Measurements from ENCODE around the gene ANKRD37. TPM values are rescaled to one million over a fixed set of nuclear protein-coding genes. Genes with fewer than 3 reads are reported as not detected.

The ANKRD37 gene
- total RNA-seq, 1 donor from 2014 or later: 6.1 TPM

- Mint-ChIP-seq H3K4me1 (ENCODE audit: low read depth, unreplicated experiment) (peaks cover 27% of the 10 kb centered on the region), H3K4me3 (ENCODE audit: unreplicated experiment) (no peak overlapping the region), H3K9me3 (ENCODE audit: unreplicated experiment) (peaks cover 2% of the 10 kb centered on the region), H3K27me3 (ENCODE audit: low read depth, unreplicated experiment) (no peaks in the 10 kb centered on the region), H3K27ac (ENCODE audit: unreplicated experiment) (no peak overlapping the region), H3K36me3 (ENCODE audit: low read depth, unreplicated experiment) (peaks cover 12% of the 10 kb centered on the region)
- Histone ChIP-seq H3K27me3 (ENCODE audit: insufficient read depth, low read length) (no peaks in the 10 kb centered on the region), H3K4me2 (ENCODE audit: low read length) (no peak overlapping the region), H3K9me3 (ENCODE audit: insufficient read depth, low read depth, low read length) (no peaks in the 10 kb centered on the region), H3K36me3 (ENCODE audit: insufficient read depth, low read length) (no peaks in the 10 kb centered on the region), H2AFZ (ENCODE audit: low read depth, low read length) (no peak overlapping the region), H3K4me1 (ENCODE audit: insufficient read depth, low read length) (peaks cover 32% of the 10 kb centered on the region), H3K4me3 (ENCODE audit: insufficient read depth, low read depth, low read length) (no peak overlapping the region), H4K20me1 (ENCODE audit: insufficient read depth, low read length) (no peaks in the 10 kb centered on the region), H3K79me2 (ENCODE audit: insufficient read depth, low read length) (no peaks in the 10 kb centered on the region), H3K9ac (ENCODE audit: low read length) (no peak overlapping the region), H3K27ac (ENCODE audit: low read depth, low read length) (peak overlapping the region; percentile 94)
- no peak for FAIRE-seq
- DNase-seq (ENCODE audit: low read depth): no peak
- no peak for TF ChIP-seq EZH2 (IDR thresholded peaks at IDR 0.05; ENCODE audit: insufficient read depth, low read length)
- no peak for TF ChIP-seq CTCF (IDR thresholded peaks at IDR 0.05; ENCODE audit: insufficient read depth, low read depth, low read length)
Observed at GRCh38 chr4:185357211-185357610, 39.4 kb upstream of the ANKRD37 start.

- no peak overlapping the region for H3K9ac ChIP-seq (ENCODE audit: low read length)
- no peak overlapping the region for H3K4me3 ChIP-seq (ENCODE audit: insufficient read depth, low read depth, low read length)
- Mint-ChIP-seq H3K4me3 (ENCODE audit: unreplicated experiment) (no peak overlapping the region), H3K27me3 (ENCODE audit: low read depth, unreplicated experiment) (no peaks in the 10 kb centered on the region), H3K36me3 (ENCODE audit: low read depth, unreplicated experiment) (peaks cover 7% of the 10 kb centered on the region), H3K4me1 (ENCODE audit: low read depth, unreplicated experiment) (peaks cover 27% of the 10 kb centered on the region), H3K27ac (ENCODE audit: unreplicated experiment) (peak overlapping the region; percentile 95), H3K9me3 (ENCODE audit: unreplicated experiment) (peaks cover 2% of the 10 kb centered on the region)
- FAIRE-seq (peak; percentile 32), DNase-seq (ENCODE audit: low read depth) (no peak)
- no peaks in the 10 kb centered on the region for H4K20me1 ChIP-seq (ENCODE audit: insufficient read depth, low read length)
- H3K27ac ChIP-seq (ENCODE audit: low read depth, low read length): peak overlapping the region; percentile 94
- no peaks in the 10 kb centered on the region for H3K9me3 ChIP-seq (ENCODE audit: insufficient read depth, low read depth, low read length)
- H3K4me1 ChIP-seq (ENCODE audit: insufficient read depth, low read length): peaks cover 36% of the 10 kb centered on the region
- H2AFZ ChIP-seq (ENCODE audit: low read depth, low read length): no peak overlapping the region
- H3K27me3 ChIP-seq (ENCODE audit: insufficient read depth, low read length): no peaks in the 10 kb centered on the region
- no peaks in the 10 kb centered on the region for H3K79me2 ChIP-seq (ENCODE audit: insufficient read depth, low read length)
- H3K36me3 ChIP-seq (ENCODE audit: insufficient read depth, low read length): peaks cover under 1% of the 10 kb centered on the region
- H3K4me2 ChIP-seq (ENCODE audit: low read length): no peak overlapping the region
- TF ChIP-seq CTCF (IDR thresholded peaks at IDR 0.05; ENCODE audit: insufficient read depth, low read depth, low read length) (no peak), EZH2 (IDR thresholded peaks at IDR 0.05; ENCODE audit: insufficient read depth, low read length) (no peak)
Observed at GRCh38 chr4:185357733-185358440, 38.8 kb upstream of the ANKRD37 start.

GRCh38 chr4:185358514-185358913 lies 38.1 kb upstream of the ANKRD37 start:
- peak overlapping the region; percentile 94 for H3K27ac ChIP-seq (ENCODE audit: low read depth, low read length)
- H3K9me3 ChIP-seq (ENCODE audit: insufficient read depth, low read depth, low read length): no peaks in the 10 kb centered on the region
- no peak overlapping the region for H3K4me3 ChIP-seq (ENCODE audit: insufficient read depth, low read depth, low read length)
- Mint-ChIP-seq H3K36me3 (ENCODE audit: low read depth, unreplicated experiment) (peaks cover 7% of the 10 kb centered on the region), H3K27ac (ENCODE audit: unreplicated experiment) (peak overlapping the region; percentile 95), H3K9me3 (ENCODE audit: unreplicated experiment) (peaks cover 2% of the 10 kb centered on the region), H3K4me3 (ENCODE audit: unreplicated experiment) (no peak overlapping the region), H3K27me3 (ENCODE audit: low read depth, unreplicated experiment) (no peaks in the 10 kb centered on the region), H3K4me1 (ENCODE audit: low read depth, unreplicated experiment) (peaks cover 27% of the 10 kb centered on the region)
- H3K27me3 ChIP-seq (ENCODE audit: insufficient read depth, low read length): no peaks in the 10 kb centered on the region
- H3K4me2 ChIP-seq (ENCODE audit: low read length): peak overlapping the region; percentile 20
- TF ChIP-seq CTCF (IDR thresholded peaks at IDR 0.05; ENCODE audit: insufficient read depth, low read depth, low read length) (no peak), EZH2 (IDR thresholded peaks at IDR 0.05; ENCODE audit: insufficient read depth, low read length) (no peak)
- H3K4me1 ChIP-seq (ENCODE audit: insufficient read depth, low read length): peaks cover 36% of the 10 kb centered on the region
- DNase-seq (ENCODE audit: low read depth) (peak; percentile 86), FAIRE-seq (no peak)
- peaks cover 5% of the 10 kb centered on the region for H3K36me3 ChIP-seq (ENCODE audit: insufficient read depth, low read length)
- H4K20me1 ChIP-seq (ENCODE audit: insufficient read depth, low read length): no peaks in the 10 kb centered on the region
- H3K79me2 ChIP-seq (ENCODE audit: insufficient read depth, low read length): no peaks in the 10 kb centered on the region
- no peak overlapping the region for H2AFZ ChIP-seq (ENCODE audit: low read depth, low read length)
- peak overlapping the region; percentile 65 for H3K9ac ChIP-seq (ENCODE audit: low read length)
